GM21515 (cell line): ENCODE results near the gene GTF2F1.
"Not testable (repeated sequence)": the region's sequence is repeated elsewhere in the genome, so short reads cannot be mapped to it uniquely, and the experiment has no call there.

ENCODE experiments used
- ATAC-seq: cut with Tn5 transposase; IDR thresholded peaks from one replicate; pipeline ENCODE4 v1.9.1; 2021; ENCODE audit not compliant: unreplicated experiment

GTF2F1 gene

DNA sequence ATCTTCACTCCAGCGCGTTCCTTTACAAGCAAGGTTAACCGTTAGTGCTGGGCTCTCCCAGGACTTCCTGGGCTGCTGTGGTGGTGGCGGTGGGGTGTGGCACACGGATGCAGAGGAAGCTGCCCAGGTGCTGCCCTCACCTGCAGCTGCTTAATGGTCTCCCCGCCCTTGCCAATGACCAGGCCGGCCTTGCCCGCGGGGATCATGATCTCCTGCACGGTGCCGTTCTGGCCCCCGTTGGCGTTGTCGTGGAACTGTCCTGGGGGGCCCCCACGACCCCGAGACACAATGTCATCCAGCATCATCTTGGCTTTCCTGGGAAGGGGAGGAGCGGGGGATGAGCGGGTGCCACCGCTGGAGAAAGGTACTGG lies 25.6 kb upstream of the GTF2F1 start:
- ATAC-seq = no peak

DNA sequence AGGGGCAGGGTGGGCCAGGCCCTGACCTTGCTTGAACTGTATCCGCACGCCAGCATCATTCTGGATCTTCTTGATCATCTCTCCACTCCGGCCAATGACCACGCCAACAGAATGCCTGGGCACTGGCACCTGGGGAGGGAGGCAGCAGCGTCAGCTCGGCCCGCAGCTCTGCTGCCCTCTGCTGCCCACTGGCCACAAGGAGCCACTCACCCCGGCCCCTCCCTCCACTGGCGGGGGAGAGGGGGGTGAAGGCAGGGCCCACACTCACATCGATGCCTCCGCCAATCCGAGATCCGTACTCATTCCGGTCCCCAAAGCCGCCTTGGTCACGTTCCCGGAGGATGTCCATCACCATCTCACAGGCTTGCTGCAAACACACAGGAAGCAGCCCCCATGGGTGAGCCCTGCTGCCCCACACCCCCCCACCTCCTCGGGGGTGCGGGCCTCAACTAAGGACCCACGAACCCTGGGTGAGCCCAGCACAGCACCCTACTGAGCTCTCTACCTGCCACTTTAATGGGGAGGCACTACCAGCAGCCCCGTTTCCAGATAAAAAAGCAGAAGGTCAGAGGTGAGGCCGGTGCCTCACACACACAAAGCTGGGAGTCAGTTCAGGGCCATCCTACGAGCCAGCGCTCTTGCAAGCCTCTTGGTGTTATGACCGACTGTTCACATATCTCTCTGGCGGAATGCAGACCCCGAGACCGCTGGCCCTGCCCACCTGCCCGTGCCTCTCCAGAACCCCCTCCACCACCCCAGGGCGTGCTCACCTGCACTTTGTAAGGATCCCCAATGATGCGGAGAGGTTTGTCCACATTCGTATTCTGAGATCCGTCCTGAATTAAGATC lies 25.0 kb upstream of the GTF2F1 start:
- ATAC-seq = no peak

DNA sequence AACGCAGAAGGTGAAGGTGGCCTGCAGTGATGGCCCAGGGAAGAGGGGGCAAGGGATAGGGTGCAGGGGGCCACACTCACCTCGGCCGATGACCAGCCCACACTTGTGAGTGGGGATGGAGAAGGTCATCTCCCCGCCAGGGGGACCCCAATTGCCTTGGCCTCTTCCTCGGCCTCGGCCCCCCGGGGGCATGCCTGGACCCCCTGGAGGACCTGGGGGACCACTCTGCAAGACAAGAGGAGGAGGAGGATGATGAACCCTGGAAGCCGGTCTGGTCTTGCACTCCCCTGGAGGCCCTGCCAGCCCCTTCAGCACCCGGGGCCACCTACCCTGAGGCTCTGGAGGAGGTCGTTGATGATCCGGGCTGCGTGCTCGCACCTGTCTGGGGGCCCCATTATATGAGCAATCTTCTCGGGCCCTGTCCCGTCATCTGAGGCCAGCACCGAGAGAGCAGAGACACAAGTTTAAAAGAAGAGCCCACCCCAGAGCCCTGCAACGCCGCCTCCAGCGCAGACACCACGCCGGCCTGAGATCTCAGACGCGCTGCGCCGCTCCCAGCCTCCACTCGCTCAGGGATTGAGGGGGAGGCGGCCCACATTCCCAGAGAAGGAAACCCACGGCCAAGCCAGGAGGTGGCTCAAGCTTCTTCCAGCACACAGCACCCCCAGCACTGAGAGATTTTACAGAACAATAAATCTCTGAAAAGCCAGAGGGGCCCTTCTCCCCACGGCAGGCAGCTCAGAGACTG lies 23.9 kb upstream of the GTF2F1 start:
- ATAC-seq = no peak

DNA sequence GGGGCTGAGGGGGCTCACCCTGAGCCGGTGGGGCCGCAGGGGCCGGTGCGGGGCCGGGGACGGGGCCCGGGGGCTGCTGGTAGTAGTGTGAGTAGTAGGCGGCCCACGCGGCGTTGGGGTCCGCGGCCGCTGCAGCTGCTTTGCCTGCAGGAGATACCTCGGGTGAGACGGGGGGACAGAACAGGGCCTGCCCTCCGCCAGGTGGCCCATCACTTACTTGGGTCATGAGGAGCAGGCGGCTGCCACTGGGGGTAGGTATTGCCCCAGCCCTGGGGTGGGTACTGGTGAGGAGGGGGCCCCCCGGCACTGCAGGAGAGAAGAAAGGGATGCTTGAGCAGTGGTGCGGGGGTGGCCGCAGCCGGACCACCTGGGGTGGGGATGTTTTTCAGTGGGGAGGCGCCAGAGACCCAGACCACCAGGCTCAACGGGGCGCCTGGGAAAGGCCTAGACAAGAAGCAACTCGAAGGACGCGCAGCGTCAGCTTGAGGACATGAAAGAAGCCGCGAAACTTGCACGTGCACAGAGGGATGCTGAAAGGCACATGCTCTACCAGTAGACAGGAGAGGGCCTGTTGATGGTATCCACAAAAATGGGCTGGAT lies 22.7 kb upstream of the GTF2F1 start:
- ATAC-seq = no peak

DNA sequence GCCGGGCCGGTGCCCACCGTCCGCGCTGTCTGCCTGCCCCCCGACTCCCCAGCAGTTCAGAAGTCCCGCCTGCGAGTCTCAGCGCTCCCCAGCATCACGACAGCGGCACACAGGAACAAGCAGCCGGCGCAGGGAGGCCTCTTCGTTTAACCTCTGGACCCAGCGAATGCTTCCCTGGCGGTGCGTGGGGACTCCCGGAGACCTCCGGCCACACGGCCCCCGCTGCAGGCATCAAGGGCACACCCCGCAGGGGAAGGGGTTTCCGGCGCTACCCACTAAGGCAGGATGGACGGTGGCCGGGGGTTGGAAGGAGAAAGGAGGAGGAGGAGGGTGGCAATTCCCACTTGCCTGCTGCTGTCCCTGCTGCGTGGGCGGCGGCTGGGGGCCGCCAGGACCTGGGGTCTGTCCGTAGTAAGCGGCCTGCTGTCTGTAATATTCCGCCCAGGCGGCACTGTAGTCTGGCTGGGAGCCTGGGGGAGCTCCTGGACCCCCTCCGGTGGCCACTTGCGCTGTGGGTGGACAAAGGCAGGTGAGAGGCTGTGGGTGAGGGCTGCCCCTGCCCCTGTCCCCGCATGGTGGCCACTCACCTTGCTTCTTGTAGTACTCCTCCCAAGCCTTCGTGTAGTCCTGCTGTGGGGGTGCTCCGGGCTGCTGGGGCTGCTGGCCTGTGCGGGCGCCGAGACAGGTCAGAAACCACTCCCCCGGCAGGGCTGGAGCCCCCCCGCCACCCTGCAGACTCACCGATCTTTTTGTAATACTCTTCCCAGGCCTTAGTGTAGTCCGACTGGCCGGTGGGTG lies 22.0 kb upstream of the GTF2F1 start:
- no peak for ATAC-seq

DNA sequence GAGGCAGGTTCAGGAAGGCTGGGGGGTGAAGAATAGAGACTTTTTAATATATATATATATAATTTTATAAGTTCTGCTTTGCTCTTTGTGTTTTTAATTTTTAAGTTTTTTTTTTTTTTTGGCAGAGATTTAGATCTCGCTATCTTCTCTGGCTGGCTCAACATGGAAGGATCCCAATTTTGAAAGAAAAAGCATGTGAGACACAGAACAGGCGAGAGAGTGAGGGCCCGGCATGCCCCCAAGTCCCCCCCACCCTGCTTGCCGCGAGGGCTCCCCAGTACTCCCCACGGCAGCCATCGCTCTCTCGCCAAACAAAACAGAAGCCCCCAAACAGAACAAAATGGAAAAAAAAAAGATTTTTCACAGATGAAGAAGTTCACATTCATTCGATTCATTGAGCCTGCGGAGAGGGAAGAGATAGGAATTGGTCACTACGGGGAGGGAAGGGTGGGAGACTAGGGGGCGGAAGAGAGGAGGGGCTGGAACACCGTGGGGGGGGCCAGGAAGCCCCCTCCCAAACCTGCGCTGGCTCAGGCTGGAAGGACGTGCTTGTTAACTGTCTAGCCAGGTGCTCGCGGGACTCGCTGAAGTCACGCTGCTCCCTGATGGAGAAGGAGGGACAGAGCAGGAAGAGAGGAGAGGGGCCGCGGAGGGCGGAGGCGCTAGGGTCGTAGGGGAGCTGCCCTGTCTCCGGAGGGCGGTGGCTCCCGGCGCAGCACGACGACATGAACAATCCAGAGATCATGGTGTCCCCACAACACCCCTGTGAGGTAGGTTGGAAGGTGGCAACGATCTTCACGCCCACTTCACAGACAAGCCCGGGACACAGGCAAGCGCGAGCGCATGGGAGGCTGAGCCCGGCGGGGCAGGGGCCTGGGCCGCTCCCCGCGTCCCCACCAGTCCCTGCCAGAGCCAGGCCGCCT lies 21.0 kb upstream of the GTF2F1 start:
- no peak for ATAC-seq

DNA sequence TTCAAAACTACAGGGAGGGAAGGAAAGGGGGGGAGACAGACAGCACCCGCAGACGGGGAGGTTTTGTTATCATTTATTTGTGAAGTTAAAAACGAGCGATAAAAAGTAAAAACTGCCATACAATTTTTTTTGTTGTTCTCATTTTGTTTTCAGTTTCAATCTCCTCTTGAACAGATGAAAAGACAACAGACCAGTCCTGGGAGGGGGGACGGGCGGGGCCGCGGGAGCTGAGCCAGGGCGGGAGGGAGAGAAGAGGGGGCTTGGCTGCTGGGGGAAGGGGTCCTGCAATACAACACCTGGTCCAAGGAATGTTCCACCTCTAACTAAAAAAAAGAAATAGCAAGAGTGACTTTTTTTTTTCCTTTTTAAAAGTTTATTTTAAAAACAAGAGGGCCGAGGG lies 20.3 kb upstream of the GTF2F1 start:
- ATAC-seq = no peak

DNA sequence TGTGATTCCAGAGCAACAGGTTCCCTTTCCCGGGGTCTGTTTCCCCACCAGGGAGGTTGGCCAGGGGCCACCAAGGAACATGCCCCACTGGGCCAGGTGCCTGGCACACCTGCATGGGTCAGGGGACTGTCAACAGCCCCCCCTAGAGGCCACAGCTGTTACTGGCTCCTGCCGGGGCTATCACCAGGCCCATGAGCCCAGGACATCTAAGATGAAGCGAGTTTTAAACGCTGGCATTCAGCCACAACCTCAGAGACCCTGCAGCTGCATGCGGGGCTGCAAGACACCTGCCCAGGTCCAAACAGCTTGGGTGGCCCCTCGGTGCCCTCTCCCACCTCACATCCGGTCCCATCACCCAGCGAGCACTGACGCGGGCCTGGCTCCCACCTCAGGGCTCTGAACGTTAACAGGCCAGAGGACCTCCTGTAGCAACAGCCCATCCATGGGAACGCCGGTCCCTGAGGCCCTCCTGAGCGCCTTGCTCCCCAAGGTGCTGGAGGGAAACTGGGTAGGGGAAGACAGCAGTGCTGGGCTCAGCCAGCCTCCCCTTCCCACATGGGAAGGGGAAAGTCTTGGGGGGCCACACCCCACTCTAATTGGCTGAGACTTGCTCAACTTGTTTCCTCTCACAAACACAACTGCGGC lies 19.6 kb upstream of the GTF2F1 start:
- no peak for ATAC-seq

DNA sequence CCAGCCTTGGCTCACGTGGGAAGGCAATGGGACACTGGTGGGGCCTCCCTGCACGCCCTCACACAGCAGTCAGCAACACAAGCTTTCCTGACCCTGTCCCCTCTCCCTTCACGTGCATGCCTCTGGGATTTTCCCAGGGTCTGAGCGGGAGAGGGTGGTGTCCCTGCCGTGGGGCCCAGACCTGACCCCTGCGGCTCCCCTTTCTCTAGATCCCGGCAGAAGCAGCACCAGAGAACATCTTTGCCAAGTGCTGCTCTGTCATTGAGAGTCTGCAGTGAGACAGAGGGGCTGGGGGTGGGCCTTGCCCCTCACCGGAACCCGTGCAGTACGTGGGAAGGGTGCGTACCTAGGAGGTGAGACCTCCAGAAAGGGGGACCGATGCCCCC lies 19.1 kb upstream of the GTF2F1 start:
- ATAC-seq = no peak

DNA sequence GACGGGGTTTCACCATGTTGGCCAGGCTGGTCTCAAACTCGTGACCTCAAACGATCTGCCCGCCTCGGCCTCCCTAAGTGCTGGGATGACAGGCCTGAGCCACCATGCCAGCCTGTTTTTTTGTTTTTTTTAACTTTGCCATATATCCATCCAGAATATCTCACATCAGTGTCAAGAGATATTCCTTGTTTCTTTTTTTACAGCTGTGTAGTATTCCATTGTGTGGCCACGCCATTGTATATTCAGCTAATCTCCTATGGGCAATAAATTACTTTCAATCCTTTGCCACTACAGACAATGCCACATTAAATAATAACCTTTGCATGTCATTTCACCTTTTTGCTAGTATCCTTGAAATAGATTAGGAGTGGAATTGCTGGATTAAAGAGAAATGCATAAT lies 16.4 kb upstream of the GTF2F1 start:
- ATAC-seq = no peak

DNA sequence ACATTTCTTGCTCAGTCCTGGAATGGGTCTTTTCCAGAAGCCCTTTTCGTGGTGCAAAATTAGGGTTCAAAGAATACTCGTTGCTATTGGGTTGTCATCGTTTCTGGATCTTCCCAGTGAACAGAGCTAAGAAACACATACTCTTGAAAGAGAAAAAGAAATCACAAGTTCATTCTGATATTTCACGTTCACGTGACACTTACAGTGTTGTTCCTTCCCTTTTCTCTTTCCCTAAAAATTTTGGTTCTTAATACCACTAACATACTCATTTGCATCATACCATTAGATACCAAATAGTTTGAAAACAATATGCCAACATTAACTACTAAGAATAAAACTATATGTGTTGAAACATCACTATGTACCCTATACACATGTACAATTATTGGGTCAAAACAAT lies 13.4 kb upstream of the GTF2F1 start:
- ATAC-seq = no peak

DNA sequence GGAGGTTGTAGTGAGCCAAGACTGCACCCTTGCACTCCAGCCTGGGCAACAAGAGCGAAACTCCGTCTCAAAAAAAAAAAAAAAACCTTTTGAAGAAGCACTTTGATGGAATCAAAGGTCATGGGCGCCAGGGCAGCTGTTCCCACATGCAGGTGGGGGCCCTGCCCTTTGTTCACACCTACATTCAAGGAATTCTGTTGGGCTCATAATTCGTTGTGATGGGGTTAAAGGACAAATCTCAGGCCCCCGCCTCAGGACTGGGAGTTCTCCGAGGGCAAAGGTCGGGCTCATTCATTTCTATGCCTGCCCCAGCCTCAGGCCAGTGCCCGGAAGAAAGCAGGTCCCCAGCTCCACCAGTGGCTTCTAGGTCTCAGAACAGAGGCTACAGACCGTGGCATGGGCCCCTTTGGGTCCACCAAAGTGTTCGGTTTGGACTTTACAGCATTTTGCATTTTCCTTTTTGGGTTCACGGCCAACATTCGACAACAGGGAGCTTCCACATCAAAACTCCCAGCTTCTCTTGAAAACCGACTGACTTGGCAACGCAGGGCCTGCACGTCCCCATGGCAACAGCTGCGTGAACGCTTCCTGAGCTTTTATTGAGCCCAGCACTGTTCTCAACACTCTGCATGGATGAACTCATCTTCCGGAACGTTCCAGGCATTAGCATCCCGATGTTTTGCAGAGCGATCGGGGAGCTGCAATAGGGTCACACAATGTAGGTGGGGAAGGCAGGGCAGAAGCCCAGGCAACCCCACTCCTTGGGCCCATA lies 10.1 kb upstream of the GTF2F1 start:
- ATAC-seq = no peak

DNA sequence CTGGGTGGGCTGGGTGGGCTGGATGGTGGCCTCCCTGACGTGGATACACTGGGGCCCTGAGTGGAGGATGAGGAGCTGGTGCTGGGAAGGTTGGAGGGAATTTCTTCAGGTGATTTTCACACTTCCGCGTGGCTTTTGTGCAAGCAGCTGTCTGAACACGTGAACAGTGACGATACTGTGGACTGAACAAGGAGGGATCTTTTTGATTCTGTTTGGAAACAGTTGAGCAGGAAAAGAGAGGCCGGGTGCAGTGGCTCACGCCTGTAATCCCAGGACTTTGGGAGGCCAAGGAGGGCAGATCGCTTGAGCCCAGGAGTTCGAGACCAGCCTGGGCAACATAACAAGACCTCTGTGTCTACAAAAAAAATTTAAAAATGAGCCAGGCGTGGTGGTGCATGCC lies 9.1 kb upstream of the GTF2F1 start:
- ATAC-seq = no peak

DNA sequence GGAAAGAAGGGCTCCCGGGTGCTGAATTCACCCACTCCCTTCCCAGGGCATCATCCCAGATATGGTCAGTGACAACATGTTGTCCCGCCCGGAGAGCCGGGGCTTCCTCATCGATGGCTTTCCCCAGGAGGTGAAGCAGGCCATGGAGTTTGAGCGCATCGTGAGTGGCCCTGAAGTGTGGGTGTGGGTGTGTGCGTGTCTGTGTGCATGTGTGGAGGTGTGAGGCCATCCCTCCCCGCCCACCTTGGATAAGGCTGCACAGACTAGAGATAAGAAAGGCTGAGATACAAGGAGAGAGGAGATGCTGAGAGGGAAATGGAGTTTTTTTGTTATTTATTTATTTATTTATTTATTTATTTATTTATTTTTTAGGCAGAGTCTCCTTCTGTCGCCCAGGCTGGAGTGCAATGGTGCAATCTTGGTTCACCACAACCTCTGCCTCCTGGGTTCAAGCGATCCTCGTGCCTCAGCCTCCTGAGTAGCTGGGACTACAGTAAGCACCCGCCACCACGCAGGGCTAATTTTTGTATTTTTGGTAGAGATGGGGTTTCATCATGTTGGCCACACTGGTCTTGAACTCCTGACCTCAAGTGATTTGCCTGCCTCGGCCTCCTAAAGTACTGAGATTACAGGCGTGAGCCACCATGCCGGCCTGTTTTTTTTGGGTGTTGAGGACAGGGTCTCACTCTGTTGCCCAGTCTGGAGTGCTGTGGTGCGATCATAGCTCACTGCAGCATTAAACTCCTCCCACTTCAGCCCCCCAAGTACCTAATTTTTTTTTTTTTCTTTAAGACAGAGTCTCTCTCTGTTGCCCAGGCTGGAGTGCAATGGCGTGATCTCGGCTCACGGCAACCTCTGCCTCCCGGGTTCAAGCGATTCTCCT lies 7.3 kb upstream of the GTF2F1 start:
- ATAC-seq = not testable (repeated sequence)

DNA sequence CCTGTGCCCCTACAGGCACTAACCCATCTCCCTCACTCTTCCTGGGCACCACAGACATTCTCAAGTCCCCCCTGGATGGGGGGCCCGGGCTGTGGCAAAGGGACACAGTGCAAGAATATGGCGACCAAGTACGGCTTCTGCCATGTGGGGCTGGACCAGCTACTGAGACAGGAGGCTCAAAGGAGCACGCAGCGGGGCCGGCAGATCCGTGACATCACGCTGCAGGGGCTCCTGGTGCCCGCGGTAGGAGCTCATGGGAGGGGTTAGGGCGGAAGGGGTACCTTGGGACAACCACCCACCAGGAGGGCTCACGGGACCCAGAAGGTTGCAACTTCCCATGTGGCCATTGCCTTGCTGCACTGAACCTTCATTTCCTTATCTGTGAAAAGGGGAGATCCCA lies 3.3 kb upstream of the GTF2F1 start:
- no peak for ATAC-seq

DNA sequence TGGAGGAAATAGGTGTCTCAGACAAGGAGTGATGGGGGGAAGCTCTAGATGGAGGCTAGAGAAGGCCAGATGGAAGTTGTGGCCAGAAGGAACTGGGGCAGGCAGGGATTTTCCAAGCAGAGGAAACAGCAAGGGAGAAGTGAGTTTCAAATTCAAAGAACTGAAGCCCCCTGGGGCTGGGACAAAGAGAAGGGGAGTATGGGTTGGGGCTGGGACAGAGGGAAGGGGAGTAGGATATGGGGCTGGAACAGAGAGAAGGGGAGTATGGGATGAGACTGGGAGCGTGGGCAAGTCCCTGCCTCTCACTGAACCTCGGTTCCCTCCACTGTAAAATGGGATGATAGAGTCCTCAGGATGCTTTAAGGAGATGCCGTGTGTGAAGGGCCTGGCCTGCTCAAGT lies 1.9 kb upstream of the GTF2F1 start:
- no peak for ATAC-seq

DNA sequence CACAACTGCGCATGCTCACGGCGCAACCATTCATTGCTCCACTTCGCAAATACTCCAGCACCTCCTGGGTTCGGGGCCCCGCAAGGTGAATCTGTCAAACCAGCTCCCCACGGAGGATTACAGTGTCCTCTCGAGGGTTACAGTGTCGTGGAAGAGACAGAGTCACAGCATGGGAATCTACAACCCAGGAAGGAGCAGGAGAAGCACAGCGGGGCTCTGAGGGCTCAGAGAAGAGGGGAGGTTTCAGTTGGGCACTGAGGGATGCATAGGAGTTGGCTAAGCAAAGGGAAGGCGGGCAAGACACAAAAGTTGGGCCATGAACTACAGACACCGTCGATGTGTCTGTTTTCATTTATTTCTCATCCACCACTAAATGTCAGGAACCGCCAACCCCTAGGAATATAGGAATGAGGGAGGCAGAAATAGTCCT lies 1.0 kb upstream of the GTF2F1 start:
- no peak for ATAC-seq
